RWPE1 (cell line): ENCODE measurements around the gene ETV5.

Source experiments
- CTCF ChIA-PET: fragments of 350-600 bp; sonication (Branson Sonifier 250); formaldehyde crosslinking; extraction: SDS; loops from one replicate; lab custom pipeline; 2021; lab: Yijun Ruan, JAX
- POLR2A ChIA-PET: fragments of 400-600 bp; formaldehyde crosslinking; extraction: SDS; loops from one replicate; lab custom pipeline; 2020; ENCODE audit warnings: antibody characterized with exemption; ENCODE audit not compliant: low non-redundant PET; lab: Yijun Ruan, JAX
- DNase-seq: peaks from one replicate; pipeline ENCODE4 v3.0.0; 2012; ENCODE audit warnings: low spot score
- H3K27ac ChIP-seq: fragments of 450-650 bp; 2 replicates; pipeline ENCODE4 v1.5.1; 2017
- CTCF ChIP-seq: fragments of 450-650 bp; conservative IDR thresholded peaks from 2 replicates; pipeline ENCODE4 v1.5.1; 2017; ENCODE audit warnings: low read depth, mild to moderate bottlenecking

ETV5 gene

GRCh38 chr3:186014866-186015265 lies 94.0 kb downstream of the ETV5 start:
- H3K27ac ChIP-seq: no peak overlapping the region
- DNase-seq: no peak
- CTCF ChIA-PET: interaction anchor here (0.5 kb wide), 1 partner anchor 234 kb away, joined by 3 read pairs; no protein-coding TSS in a partner anchor
- POLR2A ChIA-PET: no interaction called here
- no peak for TF ChIP-seq CTCF

GRCh38 chr3:186013312-186013711 lies 95.6 kb downstream of the ETV5 start:
- no peak for DNase-seq
- CTCF ChIA-PET: no interaction called here
- POLR2A ChIA-PET: no interaction called here
- no peak for TF ChIP-seq CTCF
- H3K27ac ChIP-seq: no peak overlapping the region

GRCh38 chr3:186012137-186012536 lies 96.8 kb downstream of the ETV5 start:
- CTCF ChIA-PET: interaction anchor here (0.6 kb wide), 1 partner anchor 528 kb away, joined by 4 read pairs; no protein-coding TSS in a partner anchor
- POLR2A ChIA-PET: no interaction called here
- H3K27ac ChIP-seq: no peak overlapping the region
- TF ChIP-seq CTCF: no peak
- DNase-seq: no peak

GRCh38 chr3:186004671-186005070 lies 104.2 kb downstream of the ETV5 start:
- no peak for TF ChIP-seq CTCF
- DNase-seq: no peak
- CTCF ChIA-PET: no interaction called here
- POLR2A ChIA-PET: no interaction called here
- no peak overlapping the region for H3K27ac ChIP-seq

GRCh38 chr3:186004209-186004608 lies 104.7 kb downstream of the ETV5 start:
- H3K27ac ChIP-seq: no peak overlapping the region
- DNase-seq: no peak
- no peak for TF ChIP-seq CTCF
- POLR2A ChIA-PET: no interaction called here
- CTCF ChIA-PET: no interaction called here

GRCh38 chr3:186003610-186004009 lies 105.3 kb downstream of the ETV5 start:
- CTCF ChIA-PET: interaction anchor here (1.2 to 1.3 kb wide), 2 partner anchors 221 to 537 kb away, joined by 3 to 8 read pairs; no protein-coding TSS in a partner anchor
- no peak for TF ChIP-seq CTCF
- H3K27ac ChIP-seq: no peak overlapping the region
- DNase-seq: no peak
- POLR2A ChIA-PET: no interaction called here
